Mucosa of descending colon (tissue), 3 donors: ENCODE measurements around the gene TPBGL. TPM values are rescaled to one million over a fixed set of nuclear protein-coding genes. Genes with fewer than 3 reads are reported as not detected.

Source experiments
- ATAC-seq: fragments of 200-7000 bp; cut with Tn5 transposase; one replicate; pipeline ENCODE4 v1.9.1; 2020; ENCODE audit warnings: mild to moderate bottlenecking, moderate library complexity
- DNase-seq, 3 donors: peaks; one replicate each; pipeline ENCODE4 v3.0.0-alpha.2; 2020
- H3K36me3 ChIP-seq: fragments of 200-600 bp; one replicate; pipeline ENCODE4 v1.8.0; 2021; ENCODE audit warnings: low read depth, mild to moderate bottlenecking
- H3K4me1 ChIP-seq: fragments of 200-600 bp; one replicate; pipeline ENCODE4 v1.8.0; 2021; ENCODE audit warnings: low read depth, mild to moderate bottlenecking
- H3K4me3 ChIP-seq: fragments of 200-600 bp; one replicate; pipeline ENCODE4 v1.8.0; 2021; ENCODE audit warnings: mild to moderate bottlenecking
- H3K9me3 ChIP-seq: fragments of 200-600 bp; one replicate; pipeline ENCODE4 v1.8.0; 2021; ENCODE audit warnings: mild to moderate bottlenecking
- intact Hi-C, 2 donors: fragments of 100-400 bp; cut with DNase I in 1 of 2; cut with micrococcal nuclease in 1 of 2; formaldehyde crosslinking; loops; one replicate each; pipeline versions ENCODE4 v1.11.0 to v1.11.1; 2022; cut with DNase I, micrococcal nuclease
- total RNA-seq, 3 donors: library from RNA; stranded (reverse); fragmentation: NEBNext Ultra II Directional in 2 of 3; extraction: Animal tissue kit (Norgen Biotek cat#: 25700) in 2 of 3; gene quantifications; one replicate each; pipeline versions ENCODE4 v1.2.1 to v1.2.4, GENCODE V29; 2021 to 2023
- TF ChIP-seq, protein P1 (sequence below): fragments of 200-600 bp; IDR thresholded peaks from one replicate; pipeline ENCODE4 v1.8.0; 2022; ENCODE audit warnings: antibody characterized with exemption, mild to moderate bottlenecking
- donor health status: DM: no; HTN: no; CAD: no; lungs with moderate emphysema.
- donor health status: DM: no; HTN: no; CAD: no.
- donor health status: DM: no; HTN: yes; CAD: no.

TPBGL gene
- total RNA-seq, 3 donors from 2014 or later = 0.17 to 0.57 TPM; not detected in 1

- TF ChIP-seq, protein P1, sequence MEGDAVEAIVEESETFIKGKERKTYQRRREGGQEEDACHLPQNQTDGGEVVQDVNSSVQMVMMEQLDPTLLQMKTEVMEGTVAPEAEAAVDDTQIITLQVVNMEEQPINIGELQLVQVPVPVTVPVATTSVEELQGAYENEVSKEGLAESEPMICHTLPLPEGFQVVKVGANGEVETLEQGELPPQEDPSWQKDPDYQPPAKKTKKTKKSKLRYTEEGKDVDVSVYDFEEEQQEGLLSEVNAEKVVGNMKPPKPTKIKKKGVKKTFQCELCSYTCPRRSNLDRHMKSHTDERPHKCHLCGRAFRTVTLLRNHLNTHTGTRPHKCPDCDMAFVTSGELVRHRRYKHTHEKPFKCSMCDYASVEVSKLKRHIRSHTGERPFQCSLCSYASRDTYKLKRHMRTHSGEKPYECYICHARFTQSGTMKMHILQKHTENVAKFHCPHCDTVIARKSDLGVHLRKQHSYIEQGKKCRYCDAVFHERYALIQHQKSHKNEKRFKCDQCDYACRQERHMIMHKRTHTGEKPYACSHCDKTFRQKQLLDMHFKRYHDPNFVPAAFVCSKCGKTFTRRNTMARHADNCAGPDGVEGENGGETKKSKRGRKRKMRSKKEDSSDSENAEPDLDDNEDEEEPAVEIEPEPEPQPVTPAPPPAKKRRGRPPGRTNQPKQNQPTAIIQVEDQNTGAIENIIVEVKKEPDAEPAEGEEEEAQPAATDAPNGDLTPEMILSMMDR = no peak
- H3K9me3 ChIP-seq = no peaks in the 10 kb centered on the region
- DNase-seq (no peak), ATAC-seq (peak; percentile 29)
- no peak overlapping the region for H3K4me3 ChIP-seq
- intact Hi-C loops = no loop called here
- no peaks in the 10 kb centered on the region for H3K36me3 ChIP-seq
- H3K4me1 ChIP-seq = no peaks in the 10 kb centered on the region
These were observed 45.2 kb upstream of the TPBGL start for GRCh38 chr11:75195167-75195962.

DNA sequence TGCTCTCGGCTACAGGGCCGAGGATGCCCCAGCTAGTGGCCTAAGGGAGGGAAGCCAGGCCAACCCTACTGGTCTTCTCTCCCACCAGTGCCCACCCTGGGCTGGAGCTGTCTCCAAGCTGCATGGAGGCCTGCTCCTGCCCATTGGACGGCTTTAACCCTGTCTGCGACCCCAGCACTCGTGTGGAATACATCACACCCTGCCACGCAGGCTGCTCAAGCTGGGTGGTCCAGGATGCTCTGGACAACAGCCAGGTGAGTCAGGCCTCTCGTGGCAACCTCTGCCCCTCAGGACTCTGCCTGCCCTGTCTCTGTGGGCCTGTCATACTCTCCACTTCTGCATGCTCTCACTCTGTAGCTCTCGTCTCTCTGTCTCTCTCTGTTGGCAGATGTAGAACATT lies 44.1 kb upstream of the TPBGL start:
- no peak overlapping the region for H3K4me3 ChIP-seq
- ATAC-seq (no peak), DNase-seq (no peak)
- no peaks in the 10 kb centered on the region for H3K36me3 ChIP-seq
- H3K9me3 ChIP-seq = no peaks in the 10 kb centered on the region
- intact Hi-C loops = no loop called here
- no peaks in the 10 kb centered on the region for H3K4me1 ChIP-seq
- TF ChIP-seq, protein P1 = no peak

DNA sequence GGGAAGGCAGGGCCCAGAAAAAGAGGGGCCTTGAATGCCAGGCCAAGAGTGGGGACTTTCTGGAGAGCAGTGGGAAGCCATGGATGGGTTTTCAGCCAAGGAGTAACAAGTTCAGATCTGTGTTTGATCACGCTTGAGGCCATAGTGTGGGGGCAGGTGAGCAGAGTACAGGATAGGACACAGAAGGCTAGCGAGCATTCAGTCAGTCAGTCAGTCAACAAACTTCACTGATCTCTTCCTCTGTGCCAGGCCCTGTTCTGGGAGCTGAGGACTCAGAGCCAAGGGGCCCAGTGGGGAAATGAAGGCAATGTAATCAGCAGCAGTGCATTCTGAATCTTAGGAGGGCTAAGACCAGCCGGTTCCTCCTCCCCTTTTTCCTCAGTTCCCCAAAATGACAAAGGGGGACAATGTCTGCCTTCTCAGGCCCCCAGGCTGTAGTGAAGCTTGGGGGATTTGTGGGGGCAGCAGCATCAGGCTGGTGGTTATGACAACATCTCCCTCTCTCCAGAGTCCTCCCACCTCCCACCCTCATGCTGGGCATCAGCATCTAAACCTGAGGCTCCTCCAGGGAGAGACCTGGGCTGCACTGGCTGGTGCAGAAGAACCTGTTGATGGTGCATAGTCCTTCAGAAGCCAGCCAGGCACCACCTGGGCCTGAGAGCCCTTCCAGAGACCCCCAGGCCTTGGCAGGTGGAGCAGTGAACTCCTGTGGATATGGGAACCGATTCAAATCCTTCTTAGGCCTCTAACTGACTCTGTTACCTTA lies 42.9 kb upstream of the TPBGL start:
- TF ChIP-seq, protein P1 = no peak
- ATAC-seq (no peak), DNase-seq (no peak)
- Histone ChIP-seq H3K9me3 (no peaks in the 10 kb centered on the region), H3K4me3 (no peak overlapping the region), H3K4me1 (no peaks in the 10 kb centered on the region), H3K36me3 (no peaks in the 10 kb centered on the region)
- intact Hi-C loops = no loop called here

GRCh38 chr11:75198278-75198973 lies 42.1 kb upstream of the TPBGL start:
- Histone ChIP-seq H3K36me3 (no peaks in the 10 kb centered on the region), H3K4me1 (no peaks in the 10 kb centered on the region), H3K4me3 (no peak overlapping the region), H3K9me3 (no peaks in the 10 kb centered on the region)
- intact Hi-C loops = no loop called here
- DNase-seq (no peak), ATAC-seq (no peak)
- TF ChIP-seq, protein P1 = no peak

GRCh38 chr11:75199412-75199955 lies 41.1 kb upstream of the TPBGL start:
- Histone ChIP-seq H3K9me3 (no peaks in the 10 kb centered on the region), H3K36me3 (no peaks in the 10 kb centered on the region), H3K4me3 (no peak overlapping the region), H3K4me1 (no peaks in the 10 kb centered on the region)
- intact Hi-C loops = no loop called here
- no peak for ATAC-seq
- no peak for DNase-seq
- TF ChIP-seq, protein P1 = no peak
